ENCODE data around the gene FAM168A. TPM values are rescaled to one million over a fixed set of nuclear protein-coding genes. Genes with fewer than 3 reads are reported as not detected.
A peak's percentile ranks its signal among the peaks of the same experiment; 100 is the strongest.

The FAM168A gene
- total RNA-seq, 1 experiment from 2014 or later: 25.9 TPM

GRCh38 chr11:73411031-73411430, 186.9 kb downstream of the FAM168A start:
- peak; percentile 59; the same call in 1 of the 2 replicates for ATAC-seq
- Mint-ChIP-seq H3K27me3 (ENCODE audit: low read depth) (no peaks in the 10 kb centered on the region), H3K27ac (no peak overlapping the region), H3K36me3 (peaks cover 15% of the 10 kb centered on the region), H3K4me1 (no peaks in the 10 kb centered on the region), H3K4me3 (no peak overlapping the region), H3K9me3 (no peaks in the 10 kb centered on the region)
- CTCF ChIA-PET: interaction anchor here (1.0 to 1.4 kb wide), 5 partner anchors 15 to 250 kb away, joined by 3 to 8 read pairs (median 4); no protein-coding TSS in a partner anchor
- no peak for DNase-seq (ENCODE audit: low spot score)
- POLR2A ChIA-PET: no interaction called here
- TF ChIP-seq ZNF671 (CRISPR knock-in tag; IDR thresholded peaks at IDR 0.05) (no peak), ZNF532 (CRISPR knock-in tag; IDR thresholded peaks at IDR 0.05; ENCODE audit: borderline replicate concordance) (no peak), JUN (CRISPR knock-in tag; IDR thresholded peaks at IDR 0.05) (no peak), OVOL2 (CRISPR knock-in tag; IDR thresholded peaks at IDR 0.05; ENCODE audit: borderline replicate concordance) (no peak), ZNF121 (CRISPR knock-in tag; IDR thresholded peaks at IDR 0.05) (no peak), TP53 (CRISPR knock-in tag; IDR thresholded peaks at IDR 0.05) (no peak)

GRCh38 chr11:73410627-73411026, 187.3 kb downstream of the FAM168A start:
- CTCF ChIA-PET: interaction anchor here (1.0 to 1.4 kb wide), 5 partner anchors 16 to 250 kb away, joined by 3 to 8 read pairs (median 4); no protein-coding TSS in a partner anchor
- no peak for ATAC-seq

More at GRCh38 chr11:73410627-73411026, 187.3 kb downstream of the FAM168A start:
- Mint-ChIP-seq H3K27ac (no peak overlapping the region), H3K4me1 (no peaks in the 10 kb centered on the region), H3K4me3 (no peak overlapping the region), H3K9me3 (no peaks in the 10 kb centered on the region), H3K27me3 (ENCODE audit: low read depth) (no peaks in the 10 kb centered on the region), H3K36me3 (peaks cover 15% of the 10 kb centered on the region)
- no peak for DNase-seq (ENCODE audit: low spot score)
- POLR2A ChIA-PET: no interaction called here
- TF ChIP-seq ZNF416 (CRISPR knock-in tag; IDR thresholded peaks at IDR 0.05): no peak
- no peak for TF ChIP-seq AR (CRISPR knock-in tag; IDR thresholded peaks at IDR 0.05)
- no peak for TF ChIP-seq ZNF121 (CRISPR knock-in tag; IDR thresholded peaks at IDR 0.05)
- TF ChIP-seq ATF1 (CRISPR knock-in tag; IDR thresholded peaks at IDR 0.05): no peak
- TF ChIP-seq CTCF (IDR thresholded peaks at IDR 0.05): no peak
- TF ChIP-seq SMAD4 (CRISPR knock-in tag; IDR thresholded peaks at IDR 0.05): no peak
- no peak for TF ChIP-seq STAT6 (CRISPR knock-in tag; conservative IDR thresholded peaks at IDR 0.05; ENCODE audit: low read depth)
- TF ChIP-seq MAX (CRISPR knock-in tag; IDR thresholded peaks at IDR 0.05): no peak
- TF ChIP-seq EMX1 (CRISPR knock-in tag; IDR thresholded peaks at IDR 0.05): no peak
- no peak for TF ChIP-seq JAZF1 (CRISPR knock-in tag; IDR thresholded peaks at IDR 0.05)
- TF ChIP-seq NR2C2 (CRISPR knock-in tag; IDR thresholded peaks at IDR 0.05): no peak
- TF ChIP-seq RELA (CRISPR knock-in tag; IDR thresholded peaks at IDR 0.05; ENCODE audit: borderline replicate concordance): no peak
- no peak for TF ChIP-seq ZNF532 (CRISPR knock-in tag; IDR thresholded peaks at IDR 0.05; ENCODE audit: borderline replicate concordance)
- TF ChIP-seq ZNF317 (CRISPR knock-in tag; IDR thresholded peaks at IDR 0.05; ENCODE audit: borderline replicate concordance, low read depth): no peak
